ENCODE measurements around the gene TBC1D22A. TPM values are rescaled to one million over a fixed set of nuclear protein-coding genes. Genes with fewer than 3 reads are reported as not detected.
A peak's percentile ranks its signal among the peaks of the same experiment; 100 is the strongest.
"Not testable (repeated sequence)": the region's sequence is repeated elsewhere in the genome, so short reads cannot be mapped to it uniquely, and the experiment has no call there.

TBC1D22A gene
- total RNA-seq, 1 donor from 2014 or later, result 33.0 TPM

GRCh38 chr22:47168441-47168840, 406.0 kb downstream of the TBC1D22A start:
- no peak for DNase-seq (ENCODE audit: low spot score)

- DNase-seq (ENCODE audit: low spot score), result no peak
Measured at GRCh38 chr22:47168900-47169800, 406.7 kb downstream of the TBC1D22A start.

GRCh38 chr22:47169801-47170140, 407.3 kb downstream of the TBC1D22A start:
- no peak for DNase-seq (ENCODE audit: low spot score)

DNA sequence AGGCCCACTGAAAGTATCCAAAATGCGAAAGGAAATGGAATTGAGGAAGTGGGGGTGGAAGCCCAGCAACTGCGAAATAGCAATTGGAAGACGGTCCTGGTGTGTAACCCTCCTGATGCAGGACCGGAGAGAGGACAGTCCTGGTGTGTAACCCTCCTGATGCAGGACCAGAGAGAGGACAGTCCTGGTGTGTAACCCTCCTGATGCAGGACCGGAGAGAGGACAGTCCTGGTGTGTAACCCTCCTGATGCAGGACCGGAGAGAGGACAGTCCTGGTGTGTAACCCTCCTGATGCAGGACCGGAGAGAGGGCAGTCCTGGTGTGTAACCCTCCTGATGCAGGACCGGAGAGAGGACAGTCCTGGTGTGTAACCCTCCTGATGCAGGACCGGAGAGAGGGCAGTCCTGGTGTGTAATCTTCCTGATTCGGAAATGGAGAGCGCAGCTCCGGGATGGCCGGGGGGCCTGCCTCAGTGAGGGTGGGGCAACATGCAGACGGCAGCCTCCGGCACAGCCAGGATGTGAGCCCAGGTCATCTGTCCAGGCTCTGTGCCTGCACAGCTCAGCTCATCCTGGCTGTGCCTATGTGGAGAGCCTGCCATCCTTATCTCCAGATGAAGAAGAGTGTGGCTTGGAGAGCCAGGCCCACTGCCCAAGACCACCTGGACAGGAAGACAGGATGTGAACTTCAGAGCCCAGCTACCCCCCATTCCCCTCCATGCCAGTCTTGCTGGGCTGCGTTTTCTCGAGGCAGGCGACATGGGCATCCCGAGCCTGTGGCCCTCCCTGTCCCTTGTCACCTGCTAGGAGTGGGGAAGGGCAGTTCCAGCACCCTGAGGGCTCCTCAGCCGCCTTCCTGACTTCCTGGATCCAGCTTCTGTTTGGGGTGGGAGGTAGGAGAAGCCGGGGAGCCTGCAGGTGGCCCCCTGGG, 408.3 kb downstream of the TBC1D22A start:
- DNase-seq (ENCODE audit: low spot score), result not testable (repeated sequence)

DNA sequence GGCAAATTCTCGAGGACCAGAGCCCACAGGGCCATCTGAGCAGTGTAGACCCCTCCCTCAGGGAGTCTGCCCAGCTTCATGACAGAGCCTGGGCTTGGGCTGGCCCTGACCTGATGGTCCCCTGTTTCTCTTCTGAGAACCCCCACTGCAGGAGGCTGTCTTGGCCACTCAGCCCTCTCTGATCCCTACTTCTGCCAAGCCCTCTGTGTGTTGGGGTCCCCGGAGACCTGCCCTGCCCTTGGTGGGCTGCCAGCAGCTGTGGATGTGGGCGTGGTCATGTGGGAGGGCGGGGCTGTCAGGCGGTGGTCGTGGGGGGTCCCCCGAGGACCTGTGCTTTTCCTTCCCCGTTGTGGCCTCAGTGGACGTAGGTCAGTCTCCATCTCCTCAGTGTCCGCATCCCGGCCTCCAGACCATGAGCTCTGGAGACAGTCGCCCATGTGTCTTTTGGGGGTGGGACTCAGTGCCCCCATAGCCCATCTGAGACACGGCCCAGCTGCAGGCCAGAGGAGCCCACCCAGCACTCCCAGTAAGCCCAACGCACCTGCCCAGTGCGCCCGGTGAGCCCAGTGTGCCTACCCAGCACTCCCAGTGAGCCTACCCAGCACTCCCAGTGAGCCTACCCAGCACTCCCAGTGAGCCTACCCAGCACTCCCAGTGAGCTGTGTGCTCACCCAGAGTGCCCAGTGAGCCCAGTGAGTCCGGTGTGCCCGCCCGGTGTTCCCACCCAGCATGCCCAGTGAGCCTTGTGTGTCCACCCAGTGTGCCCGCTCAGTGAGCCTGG, 409.2 kb downstream of the TBC1D22A start:
- DNase-seq (ENCODE audit: low spot score), result no peak

DNA sequence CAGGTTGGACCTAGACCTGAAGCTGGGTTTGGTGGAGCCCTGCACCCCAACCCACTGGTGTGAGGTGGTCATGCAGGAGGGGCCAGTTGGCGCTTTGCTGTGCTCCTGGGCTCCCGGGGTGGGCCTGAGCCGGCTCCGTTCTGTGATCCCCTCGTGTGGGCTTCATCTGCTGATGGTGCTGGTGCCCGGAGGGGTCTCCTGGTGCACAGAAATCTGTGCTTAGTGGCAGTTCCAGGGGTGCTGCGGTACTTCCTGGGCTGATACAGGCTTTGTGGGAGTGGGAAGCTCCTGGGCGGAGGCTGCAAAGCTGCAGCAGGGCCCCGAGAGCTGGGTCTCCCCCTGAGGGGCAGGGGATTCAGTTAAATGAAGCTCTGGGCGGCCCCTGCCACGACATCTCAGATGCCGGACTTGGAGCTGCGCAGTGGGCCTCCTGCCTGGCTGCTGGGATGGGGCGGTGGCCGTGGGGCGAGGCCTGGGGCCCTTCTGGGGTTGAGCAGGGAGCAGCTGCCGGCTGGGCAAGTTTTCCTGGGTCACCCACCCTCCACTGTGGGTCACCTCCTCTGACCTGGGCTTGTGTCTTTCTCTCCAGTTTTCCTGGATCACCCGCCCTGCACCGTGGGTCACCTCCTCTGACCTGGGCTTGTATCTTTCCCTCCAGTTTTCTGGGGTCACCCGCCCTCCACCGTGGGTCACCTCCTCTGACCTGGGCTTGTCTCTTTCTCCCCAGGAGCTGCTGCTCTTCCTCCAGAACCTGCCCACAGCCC, 410.5 kb downstream of the TBC1D22A start:
- DNase-seq (ENCODE audit: low spot score), result no peak

DNA sequence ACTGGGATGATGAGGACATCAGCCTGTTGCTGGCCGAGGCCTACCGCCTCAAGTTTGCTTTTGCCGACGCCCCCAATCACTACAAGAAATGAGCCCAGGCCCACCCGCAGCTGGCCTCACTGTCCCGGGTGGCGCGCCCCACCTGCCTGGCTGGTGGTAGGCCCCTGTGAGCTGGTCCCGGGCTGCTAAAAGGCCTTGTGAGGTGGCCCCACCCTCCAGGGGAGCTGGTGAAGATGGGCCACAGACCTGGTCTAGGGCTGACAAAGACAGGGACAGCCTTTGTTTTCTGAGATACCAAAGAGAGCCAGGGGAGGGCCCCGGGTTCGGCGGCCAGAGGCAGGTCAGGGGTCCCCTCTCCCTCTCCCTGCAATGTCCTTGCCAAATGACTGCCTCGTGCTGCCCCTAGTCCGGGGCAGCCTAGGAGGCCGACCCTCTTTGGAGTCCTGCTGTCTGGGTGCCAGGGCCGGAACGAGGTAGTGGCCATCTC, 411.1 kb downstream of the TBC1D22A start:
- no peak for DNase-seq (ENCODE audit: low spot score)

GRCh38 chr22:47174096-47174495, 411.6 kb downstream of the TBC1D22A start:
- no peak for DNase-seq (ENCODE audit: low spot score)

DNA sequence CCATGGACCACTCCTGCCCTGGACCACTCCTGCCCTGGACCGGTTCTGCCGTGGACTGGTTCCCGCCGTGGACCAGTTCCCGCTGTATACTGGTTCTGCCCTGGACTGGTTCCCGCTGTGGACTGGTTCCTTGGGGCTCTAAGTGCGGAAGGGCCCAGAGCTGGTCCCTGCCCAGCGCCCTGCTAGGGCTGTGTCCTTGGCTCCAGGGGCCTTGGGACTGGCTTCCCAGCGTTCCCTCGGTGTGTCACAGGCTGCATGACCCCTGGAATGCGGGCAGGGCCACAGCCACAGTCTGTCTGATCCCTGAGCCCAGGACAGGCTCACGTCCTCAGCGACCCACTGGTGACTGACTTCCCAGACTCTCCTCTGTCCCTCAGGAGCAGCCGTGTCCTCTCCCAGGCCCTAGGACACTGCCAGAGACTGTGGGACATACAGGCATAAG, 412.2 kb downstream of the TBC1D22A start:
- DNase-seq (ENCODE audit: low spot score), result no peak

DNA sequence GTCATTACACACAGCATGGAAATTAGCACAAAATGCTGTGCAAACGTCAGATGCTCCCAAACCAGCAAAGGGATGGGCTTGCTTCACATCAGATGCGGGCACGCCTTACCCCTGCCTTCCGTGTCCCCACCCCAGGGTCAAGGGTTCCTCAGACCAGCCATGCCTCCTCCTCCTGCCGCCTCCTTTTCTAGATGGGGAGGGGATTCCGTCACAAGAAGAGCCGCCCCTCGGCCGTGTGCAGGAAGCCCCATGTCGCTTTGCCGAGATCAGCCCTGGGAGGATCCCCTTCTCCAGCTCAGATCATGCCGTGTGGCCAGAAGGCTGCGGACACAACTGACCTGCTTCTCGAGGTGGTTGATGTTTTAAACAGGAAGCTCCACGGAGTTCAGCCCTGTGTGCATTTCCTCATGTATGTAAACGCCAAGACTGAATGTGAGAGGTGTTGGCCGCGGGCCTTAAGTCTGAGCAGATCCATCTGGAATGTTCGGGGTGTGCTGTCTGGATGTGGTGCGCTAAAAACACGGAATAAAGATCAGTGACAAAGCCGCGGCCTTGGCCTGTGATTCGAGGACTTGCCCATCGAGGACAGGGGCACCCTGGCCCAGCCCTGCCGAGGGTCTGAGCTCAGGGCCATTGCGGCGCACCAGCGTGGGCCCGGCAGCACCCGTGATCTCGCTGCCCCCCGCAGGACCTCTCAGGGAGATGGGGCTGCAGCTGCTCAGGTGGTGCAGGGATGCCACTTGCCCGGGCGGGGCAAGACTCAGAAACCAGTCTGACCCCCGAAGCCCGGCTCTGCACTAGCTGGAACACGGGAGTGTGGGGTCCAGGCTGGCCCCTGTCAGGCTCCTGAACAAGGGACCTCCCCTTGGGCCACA, 412.9 kb downstream of the TBC1D22A start:
- peak; percentile 23 for DNase-seq (ENCODE audit: low spot score)

DNA sequence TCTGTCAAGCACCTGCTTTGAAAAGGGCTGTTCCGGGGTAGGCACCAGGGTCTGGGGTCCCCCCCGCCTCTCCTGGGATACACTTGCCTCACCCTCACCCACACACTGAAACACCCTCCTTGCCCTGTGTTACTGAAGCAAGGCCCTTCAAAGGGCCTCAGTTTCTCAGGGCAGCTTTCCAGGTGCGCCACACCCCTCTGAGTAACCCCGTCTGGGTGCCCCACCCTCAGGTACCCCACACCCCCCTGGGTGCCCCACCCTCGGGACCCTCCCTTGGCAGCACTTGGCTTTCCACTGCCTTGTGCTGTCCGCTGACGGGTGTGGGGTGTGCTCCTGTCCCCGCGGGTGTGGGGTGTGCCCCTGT, 413.6 kb downstream of the TBC1D22A start:
- DNase-seq (ENCODE audit: low spot score), result no peak

DNA sequence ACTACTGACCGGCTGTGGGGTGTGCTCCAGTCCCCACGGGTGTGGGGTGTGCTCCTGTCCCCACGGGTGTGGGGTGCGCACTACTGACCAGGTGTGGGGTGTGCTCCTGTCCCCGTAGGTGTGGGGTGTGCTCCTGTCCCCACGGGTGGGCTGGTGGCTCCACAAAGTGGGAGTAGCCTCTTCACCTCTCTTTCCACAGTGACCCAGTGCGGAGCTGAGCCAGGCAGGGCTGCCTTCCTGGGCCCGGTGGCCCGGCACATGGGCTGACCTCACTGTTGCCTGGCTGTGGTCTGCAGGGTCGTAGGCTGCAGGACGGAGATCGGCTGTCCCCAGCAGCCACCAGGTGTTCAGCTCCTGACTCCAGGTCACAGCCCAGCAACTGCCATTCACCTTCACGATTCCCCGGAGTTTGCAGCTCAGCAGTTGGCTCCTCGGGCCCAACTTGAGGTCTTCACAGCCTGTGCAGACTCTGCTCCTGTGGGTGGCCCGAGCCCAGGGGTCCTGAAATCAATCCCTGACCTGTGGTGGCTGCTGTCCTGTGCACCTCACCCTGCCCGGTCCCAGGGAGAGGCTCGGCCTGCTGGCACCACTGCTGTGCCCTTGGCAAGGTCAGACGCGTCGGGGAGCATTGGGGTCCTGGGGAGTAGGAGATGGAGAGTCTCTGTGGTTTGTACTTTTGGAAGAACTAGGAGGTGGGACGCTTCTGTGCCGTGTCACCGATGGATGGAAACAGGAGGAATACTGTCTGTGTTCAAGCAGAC, 414.3 kb downstream of the TBC1D22A start:
- no peak for DNase-seq (ENCODE audit: low spot score)

GRCh38 chr22:47177334-47177815, 414.9 kb downstream of the TBC1D22A start:
- DNase-seq (ENCODE audit: low spot score), result no peak

GRCh38 chr22:47178339-47178738, 415.9 kb downstream of the TBC1D22A start:
- no peak for DNase-seq (ENCODE audit: low spot score)

- no peak for DNase-seq (ENCODE audit: low spot score)
Measured at GRCh38 chr22:47180796-47181195, 418.3 kb downstream of the TBC1D22A start.

DNA sequence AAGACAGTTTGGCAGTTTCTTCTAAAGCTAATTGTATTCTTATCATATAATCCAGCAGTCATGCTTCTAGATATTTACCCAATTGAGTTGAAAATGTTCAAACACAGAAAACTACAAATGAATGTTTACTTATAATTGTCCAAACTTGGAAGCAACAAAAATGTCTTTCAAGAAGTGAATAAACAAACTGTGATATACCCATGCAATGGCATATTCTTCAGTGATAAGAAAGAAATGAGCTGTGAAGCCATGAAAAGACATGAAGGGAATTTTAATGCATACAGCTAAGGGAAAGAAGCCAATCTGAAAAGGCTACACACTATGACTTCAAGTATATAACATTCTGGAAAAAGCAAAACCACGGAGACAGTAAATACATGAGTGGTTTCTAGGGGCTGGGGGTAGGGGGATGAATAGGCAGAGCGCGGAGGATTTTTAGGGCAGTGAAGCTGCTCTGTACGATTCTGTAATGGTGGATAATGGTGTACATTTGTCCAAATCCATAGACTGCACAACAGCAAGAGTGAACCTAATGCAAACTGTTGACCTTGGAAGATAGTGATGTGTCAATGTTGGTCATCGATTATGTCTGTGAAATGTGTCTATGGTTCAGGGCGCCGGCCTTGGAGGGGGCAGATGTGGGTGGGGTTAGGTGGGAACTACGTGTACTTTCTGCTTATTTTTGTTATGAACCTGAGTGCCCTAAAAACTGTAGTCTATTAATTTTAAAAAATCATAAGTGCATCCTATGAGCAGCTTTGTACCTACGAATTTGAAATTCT, 424.9 kb downstream of the TBC1D22A start:
- no peak for DNase-seq (ENCODE audit: low spot score)

GRCh38 chr22:47188261-47189055, 426.0 kb downstream of the TBC1D22A start:
- DNase-seq (ENCODE audit: low spot score), result no peak
